ENCODE results near the gene WDR64.

The WDR64 gene

DNA sequence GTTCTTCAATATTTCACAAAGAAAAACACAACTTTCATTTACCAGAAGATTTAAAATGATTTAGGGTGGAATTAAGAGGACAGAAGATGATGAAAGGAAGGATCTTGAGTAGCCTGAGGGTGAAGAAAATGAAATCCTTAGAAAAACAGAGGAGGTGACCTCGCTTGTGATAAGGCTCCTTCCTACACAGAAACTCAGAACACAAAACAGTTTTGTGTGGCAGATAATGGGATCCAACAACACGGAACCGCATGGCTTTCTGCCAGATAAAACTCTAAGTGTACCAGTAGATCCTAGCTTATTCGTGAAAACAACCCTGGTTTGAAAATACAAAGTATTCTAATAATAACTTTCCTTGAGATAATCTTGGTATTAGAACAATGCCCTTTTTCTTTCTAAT is 121.9 kb downstream of the WDR64 start:
- no peak for ATAC-seq

DNA sequence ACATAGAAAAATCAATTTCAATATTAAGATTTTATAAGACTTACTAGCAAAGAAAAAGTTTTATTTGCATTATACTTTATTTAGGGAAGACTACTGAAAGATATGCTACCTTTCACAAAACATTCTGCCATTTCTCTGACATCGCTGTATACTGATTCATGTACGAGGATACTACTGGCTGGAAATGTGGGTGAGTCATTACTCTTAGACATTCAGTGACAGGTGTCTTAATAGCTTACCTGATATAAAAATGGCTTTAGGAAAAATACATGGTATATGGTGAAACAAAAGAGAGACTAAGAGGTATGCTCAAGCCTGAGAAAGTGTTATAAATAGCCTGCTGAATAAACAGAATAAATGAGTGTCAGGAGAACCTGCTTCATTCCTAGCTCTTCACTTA is 122.9 kb downstream of the WDR64 start:
- TF ChIP-seq CSDC2 (CRISPR knock-in tag; IDR thresholded peaks at IDR 0.05) (no peak), ZNF565 (CRISPR knock-in tag; conservative IDR thresholded peaks at IDR 0.05; ENCODE audit: low read depth) (no peak), ARNTL (CRISPR knock-in tag; IDR thresholded peaks at IDR 0.05; ENCODE audit: borderline replicate concordance, low read depth) (no peak), ZFP3 (CRISPR knock-in tag; IDR thresholded peaks at IDR 0.05) (no peak), ZC3H10 (CRISPR knock-in tag; IDR thresholded peaks at IDR 0.05) (no peak), OSR1 (CRISPR knock-in tag; IDR thresholded peaks at IDR 0.05) (no peak), ESRRG (CRISPR knock-in tag; IDR thresholded peaks at IDR 0.05) (no peak), TOX (CRISPR knock-in tag; IDR thresholded peaks at IDR 0.05; ENCODE audit: borderline replicate concordance) (no peak), SNAI2 (CRISPR knock-in tag; IDR thresholded peaks at IDR 0.05) (no peak)
- no peak for ATAC-seq

More for the DNA sequence above, 121.9 kb downstream of the WDR64 start:
- TF ChIP-seq TOX (CRISPR knock-in tag; IDR thresholded peaks at IDR 0.05; ENCODE audit: borderline replicate concordance): no peak
- TF ChIP-seq ZFP3 (CRISPR knock-in tag; IDR thresholded peaks at IDR 0.05): no peak
- no peak for TF ChIP-seq OSR1 (CRISPR knock-in tag; IDR thresholded peaks at IDR 0.05)
- no peak for TF ChIP-seq ESRRG (CRISPR knock-in tag; IDR thresholded peaks at IDR 0.05)
- TF ChIP-seq BACH2 (CRISPR knock-in tag; IDR thresholded peaks at IDR 0.05; ENCODE audit: borderline replicate concordance): no peak
- TF ChIP-seq PPARA (CRISPR knock-in tag; IDR thresholded peaks at IDR 0.05; ENCODE audit: borderline replicate concordance): no peak
- no peak for TF ChIP-seq ZNF70 (CRISPR knock-in tag; IDR thresholded peaks at IDR 0.05)
- no peak for TF ChIP-seq GLIS3 (CRISPR knock-in tag; IDR thresholded peaks at IDR 0.05)
- TF ChIP-seq, protein P1, sequence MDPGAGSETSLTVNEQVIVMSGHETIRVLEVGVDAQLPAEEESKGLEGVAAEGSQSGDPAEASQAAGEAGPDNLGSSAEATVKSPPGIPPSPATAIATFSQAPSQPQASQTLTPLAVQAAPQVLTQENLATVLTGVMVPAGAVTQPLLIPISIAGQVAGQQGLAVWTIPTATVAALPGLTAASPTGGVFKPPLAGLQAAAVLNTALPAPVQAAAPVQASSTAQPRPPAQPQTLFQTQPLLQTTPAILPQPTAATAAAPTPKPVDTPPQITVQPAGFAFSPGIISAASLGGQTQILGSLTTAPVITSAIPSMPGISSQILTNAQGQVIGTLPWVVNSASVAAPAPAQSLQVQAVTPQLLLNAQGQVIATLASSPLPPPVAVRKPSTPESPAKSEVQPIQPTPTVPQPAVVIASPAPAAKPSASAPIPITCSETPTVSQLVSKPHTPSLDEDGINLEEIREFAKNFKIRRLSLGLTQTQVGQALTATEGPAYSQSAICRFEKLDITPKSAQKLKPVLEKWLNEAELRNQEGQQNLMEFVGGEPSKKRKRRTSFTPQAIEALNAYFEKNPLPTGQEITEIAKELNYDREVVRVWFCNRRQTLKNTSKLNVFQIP (CRISPR knock-in tag; IDR thresholded peaks at IDR 0.05; ENCODE audit: borderline replicate concordance, low read depth): no peak
- no peak for TF ChIP-seq CSDC2 (CRISPR knock-in tag; IDR thresholded peaks at IDR 0.05)
- TF ChIP-seq ZFP30 (CRISPR knock-in tag; IDR thresholded peaks at IDR 0.05): no peak
- TF ChIP-seq ZC3H10 (CRISPR knock-in tag; IDR thresholded peaks at IDR 0.05): no peak; the same call in 1 of the 2 replicates
- TF ChIP-seq, protein P2, sequence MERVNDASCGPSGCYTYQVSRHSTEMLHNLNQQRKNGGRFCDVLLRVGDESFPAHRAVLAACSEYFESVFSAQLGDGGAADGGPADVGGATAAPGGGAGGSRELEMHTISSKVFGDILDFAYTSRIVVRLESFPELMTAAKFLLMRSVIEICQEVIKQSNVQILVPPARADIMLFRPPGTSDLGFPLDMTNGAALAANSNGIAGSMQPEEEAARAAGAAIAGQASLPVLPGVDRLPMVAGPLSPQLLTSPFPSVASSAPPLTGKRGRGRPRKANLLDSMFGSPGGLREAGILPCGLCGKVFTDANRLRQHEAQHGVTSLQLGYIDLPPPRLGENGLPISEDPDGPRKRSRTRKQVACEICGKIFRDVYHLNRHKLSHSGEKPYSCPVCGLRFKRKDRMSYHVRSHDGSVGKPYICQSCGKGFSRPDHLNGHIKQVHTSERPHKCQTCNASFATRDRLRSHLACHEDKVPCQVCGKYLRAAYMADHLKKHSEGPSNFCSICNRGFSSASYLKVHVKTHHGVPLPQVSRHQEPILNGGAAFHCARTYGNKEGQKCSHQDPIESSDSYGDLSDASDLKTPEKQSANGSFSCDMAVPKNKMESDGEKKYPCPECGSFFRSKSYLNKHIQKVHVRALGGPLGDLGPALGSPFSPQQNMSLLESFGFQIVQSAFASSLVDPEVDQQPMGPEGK (CRISPR knock-in tag; IDR thresholded peaks at IDR 0.05; ENCODE audit: borderline replicate concordance): no peak
- TF ChIP-seq SNAI2 (CRISPR knock-in tag; IDR thresholded peaks at IDR 0.05): no peak
- TF ChIP-seq, protein P3, sequence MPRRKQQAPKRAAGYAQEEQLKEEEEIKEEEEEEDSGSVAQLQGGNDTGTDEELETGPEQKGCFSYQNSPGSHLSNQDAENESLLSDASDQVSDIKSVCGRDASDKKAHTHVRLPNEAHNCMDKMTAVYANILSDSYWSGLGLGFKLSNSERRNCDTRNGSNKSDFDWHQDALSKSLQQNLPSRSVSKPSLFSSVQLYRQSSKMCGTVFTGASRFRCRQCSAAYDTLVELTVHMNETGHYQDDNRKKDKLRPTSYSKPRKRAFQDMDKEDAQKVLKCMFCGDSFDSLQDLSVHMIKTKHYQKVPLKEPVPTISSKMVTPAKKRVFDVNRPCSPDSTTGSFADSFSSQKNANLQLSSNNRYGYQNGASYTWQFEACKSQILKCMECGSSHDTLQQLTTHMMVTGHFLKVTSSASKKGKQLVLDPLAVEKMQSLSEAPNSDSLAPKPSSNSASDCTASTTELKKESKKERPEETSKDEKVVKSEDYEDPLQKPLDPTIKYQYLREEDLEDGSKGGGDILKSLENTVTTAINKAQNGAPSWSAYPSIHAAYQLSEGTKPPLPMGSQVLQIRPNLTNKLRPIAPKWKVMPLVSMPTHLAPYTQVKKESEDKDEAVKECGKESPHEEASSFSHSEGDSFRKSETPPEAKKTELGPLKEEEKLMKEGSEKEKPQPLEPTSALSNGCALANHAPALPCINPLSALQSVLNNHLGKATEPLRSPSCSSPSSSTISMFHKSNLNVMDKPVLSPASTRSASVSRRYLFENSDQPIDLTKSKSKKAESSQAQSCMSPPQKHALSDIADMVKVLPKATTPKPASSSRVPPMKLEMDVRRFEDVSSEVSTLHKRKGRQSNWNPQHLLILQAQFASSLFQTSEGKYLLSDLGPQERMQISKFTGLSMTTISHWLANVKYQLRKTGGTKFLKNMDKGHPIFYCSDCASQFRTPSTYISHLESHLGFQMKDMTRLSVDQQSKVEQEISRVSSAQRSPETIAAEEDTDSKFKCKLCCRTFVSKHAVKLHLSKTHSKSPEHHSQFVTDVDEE (CRISPR knock-in tag; IDR thresholded peaks at IDR 0.05): no peak

DNA sequence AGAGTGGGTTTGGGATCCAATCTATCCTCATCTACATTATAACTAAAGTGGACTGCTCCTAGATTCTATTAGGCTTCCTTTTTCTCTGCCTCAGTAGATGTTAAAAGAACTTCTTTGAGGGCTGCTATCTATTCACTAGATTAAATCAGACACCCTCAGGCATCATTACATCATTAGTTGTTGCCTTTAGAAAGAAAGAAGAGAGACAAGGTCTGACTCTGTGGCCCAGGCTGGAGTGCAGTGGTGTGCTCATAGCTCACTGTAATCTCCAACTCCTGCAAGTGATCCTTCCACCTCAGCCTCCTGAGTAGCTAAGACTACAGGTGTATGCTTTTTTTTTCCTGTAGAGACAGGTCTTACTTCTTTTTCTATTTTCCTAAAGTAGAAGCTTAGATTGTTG is 124.8 kb downstream of the WDR64 start:
- TF ChIP-seq, protein P4, sequence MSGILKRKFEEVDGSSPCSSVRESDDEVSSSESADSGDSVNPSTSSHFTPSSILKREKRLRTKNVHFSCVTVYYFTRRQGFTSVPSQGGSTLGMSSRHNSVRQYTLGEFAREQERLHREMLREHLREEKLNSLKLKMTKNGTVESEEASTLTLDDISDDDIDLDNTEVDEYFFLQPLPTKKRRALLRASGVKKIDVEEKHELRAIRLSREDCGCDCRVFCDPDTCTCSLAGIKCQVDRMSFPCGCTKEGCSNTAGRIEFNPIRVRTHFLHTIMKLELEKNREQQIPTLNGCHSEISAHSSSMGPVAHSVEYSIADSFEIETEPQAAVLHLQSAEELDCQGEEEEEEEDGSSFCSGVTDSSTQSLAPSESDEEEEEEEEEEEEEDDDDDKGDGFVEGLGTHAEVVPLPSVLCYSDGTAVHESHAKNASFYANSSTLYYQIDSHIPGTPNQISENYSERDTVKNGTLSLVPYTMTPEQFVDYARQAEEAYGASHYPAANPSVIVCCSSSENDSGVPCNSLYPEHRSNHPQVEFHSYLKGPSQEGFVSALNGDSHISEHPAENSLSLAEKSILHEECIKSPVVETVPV (CRISPR knock-in tag; IDR thresholded peaks at IDR 0.05): no peak
- TF ChIP-seq ESRRG (CRISPR knock-in tag; IDR thresholded peaks at IDR 0.05) (no peak), ZNF8 (CRISPR knock-in tag; IDR thresholded peaks at IDR 0.05) (no peak), GLIS3 (CRISPR knock-in tag; IDR thresholded peaks at IDR 0.05) (no peak), SNAI2 (CRISPR knock-in tag; IDR thresholded peaks at IDR 0.05) (no peak), ZFP3 (CRISPR knock-in tag; IDR thresholded peaks at IDR 0.05) (no peak), ZFP30 (CRISPR knock-in tag; IDR thresholded peaks at IDR 0.05) (no peak), BACH2 (CRISPR knock-in tag; IDR thresholded peaks at IDR 0.05; ENCODE audit: borderline replicate concordance) (no peak), OSR1 (CRISPR knock-in tag; IDR thresholded peaks at IDR 0.05) (no peak)
- TF ChIP-seq, protein P3 (CRISPR knock-in tag; IDR thresholded peaks at IDR 0.05): no peak
- TF ChIP-seq, protein P5, sequence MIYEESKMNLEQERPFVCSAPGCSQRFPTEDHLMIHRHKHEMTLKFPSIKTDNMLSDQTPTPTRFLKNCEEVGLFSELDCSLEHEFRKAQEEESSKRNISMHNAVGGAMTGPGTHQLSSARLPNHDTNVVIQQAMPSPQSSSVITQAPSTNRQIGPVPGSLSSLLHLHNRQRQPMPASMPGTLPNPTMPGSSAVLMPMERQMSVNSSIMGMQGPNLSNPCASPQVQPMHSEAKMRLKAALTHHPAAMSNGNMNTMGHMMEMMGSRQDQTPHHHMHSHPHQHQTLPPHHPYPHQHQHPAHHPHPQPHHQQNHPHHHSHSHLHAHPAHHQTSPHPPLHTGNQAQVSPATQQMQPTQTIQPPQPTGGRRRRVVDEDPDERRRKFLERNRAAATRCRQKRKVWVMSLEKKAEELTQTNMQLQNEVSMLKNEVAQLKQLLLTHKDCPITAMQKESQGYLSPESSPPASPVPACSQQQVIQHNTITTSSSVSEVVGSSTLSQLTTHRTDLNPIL (CRISPR knock-in tag; IDR thresholded peaks at IDR 0.05; ENCODE audit: low read depth): no peak
- no peak for ATAC-seq
